NT2/D1 (cell line): ENCODE data around the gene STX16.

ENCODE experiments used
- SUZ12 ChIP-seq: IDR thresholded peaks from 2 replicates; pipeline ENCODE4 v1.6.1; 2011; ENCODE audit not compliant: insufficient read length, insufficient read depth; ENCODE audit errors: extremely low read depth
- YY1 ChIP-seq: IDR thresholded peaks from 2 replicates; pipeline ENCODE4 v1.6.1; 2011; ENCODE audit not compliant: insufficient read length, insufficient read depth

DNA sequence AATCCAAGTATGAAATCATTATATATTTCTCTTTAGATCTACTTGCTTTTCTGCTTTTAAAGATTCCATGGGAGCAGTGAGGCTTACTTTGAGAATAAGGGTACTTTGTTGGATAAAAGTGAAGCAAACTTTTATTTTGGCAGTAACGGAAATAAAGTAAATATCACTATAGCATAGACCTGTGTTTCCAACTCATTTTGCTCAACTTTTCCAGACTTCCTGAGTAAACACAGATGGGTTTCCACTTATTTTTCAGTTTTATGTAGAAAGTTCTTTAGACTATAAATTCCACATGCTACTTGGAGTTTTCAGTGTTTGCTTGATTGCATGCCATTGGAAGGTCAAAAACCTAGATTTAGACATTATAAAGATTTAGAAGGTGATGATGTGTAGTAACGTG, 6.2 kb downstream of the STX16 start:
- no peak for TF ChIP-seq SUZ12
- no peak for TF ChIP-seq YY1
